LoVo (cell line): ENCODE data around the gene CLEC4G.

Experiments used
- DNase-seq: peaks from one replicate; pipeline ENCODE4 v3.0.0-alpha.2; 2016; ENCODE audit warnings: low spot score

CLEC4G gene

GRCh38 chr19:7692417-7693088 lies 39.4 kb downstream of the CLEC4G start:
- no peak for DNase-seq

- no peak for DNase-seq
These were observed 40.4 kb downstream of the CLEC4G start for GRCh38 chr19:7691497-7691896.

- DNase-seq, result no peak
These were observed 41.1 kb downstream of the CLEC4G start for GRCh38 chr19:7690779-7691258.

- no peak for DNase-seq
These were observed 42.7 kb downstream of the CLEC4G start for GRCh38 chr19:7689165-7689564.

GRCh38 chr19:7687177-7687576 lies 44.7 kb downstream of the CLEC4G start:
- no peak for DNase-seq

GRCh38 chr19:7685546-7686445 lies 46.1 kb downstream of the CLEC4G start:
- no peak for DNase-seq

- DNase-seq, result no peak
These were observed 49.6 kb downstream of the CLEC4G start for GRCh38 chr19:7682175-7682855.

- DNase-seq, result peak; percentile 63
These were observed 50.4 kb downstream of the CLEC4G start for GRCh38 chr19:7681340-7682174.

- DNase-seq, result peak; percentile 85
These were observed 51.1 kb downstream of the CLEC4G start, which contains the start of gene TRAPPC5 for GRCh38 chr19:7680606-7681339. TSS of gene TRAPPC5 (plus strand) at chr19:7680833. CDS start at chr19:7682254, 1,421 bp downstream.

- DNase-seq, result no peak
These were observed 51.9 kb downstream of the CLEC4G start for GRCh38 chr19:7679771-7680605.

GRCh38 chr19:7678971-7679751 lies 52.7 kb downstream of the CLEC4G start:
- no peak for DNase-seq
